OCI-LY7 (cell line): Measurements from ENCODE around the gene SHROOM2. TPM values are rescaled to one million over a fixed set of nuclear protein-coding genes. Genes with fewer than 3 reads are reported as not detected.

Experiments
- BruUV-seq: library from RNA; stranded (reverse); fragments of 400-500 nt; replicated peaks from 2 replicates; lab custom pipeline; 2021; lab: Mats Ljungman, UMichigan
- CTCF ChIA-PET: fragments of 300-600 bp; sonication (Branson Sonifier 250); formaldehyde crosslinking; loops from one replicate; lab custom pipeline; 2022; ENCODE audit warnings: antibody characterized with exemption; ENCODE audit not compliant: unreplicated experiment; lab: Charles Lee
- POLR2A ChIA-PET: fragments of 300-600 bp; sonication (Branson Sonifier 250); formaldehyde crosslinking; loops from one replicate; lab custom pipeline; 2022; ENCODE audit warnings: antibody characterized with exemption; lab: Charles Lee
- DNase-seq: peaks from one replicate; pipeline ENCODE4 v3.0.0-alpha.2; 2015; ENCODE audit warnings: low spot score
- H2AFZ ChIP-seq: fragments of 200-600 bp; sonication (generic), shearing (Covaris generic); 2 replicates; pipeline ENCODE4 v1.6.1; 2014; ENCODE audit warnings: mild to moderate bottlenecking, antibody characterized with exemption, low read length, moderate library complexity
- H3K27ac ChIP-seq: fragments of 200-600 bp; sonication (generic); 2 replicates; pipeline ENCODE4 v1.5.1; 2014; ENCODE audit warnings: mixed run types, low read depth, mild to moderate bottlenecking, moderate library complexity, low read length, inconsistent platforms; ENCODE audit not compliant: poor library complexity, severe bottlenecking
- H3K36me3 ChIP-seq: fragments of 200-600 bp; sonication (generic); 2 replicates; pipeline ENCODE4 v1.6.1; 2014; ENCODE audit warnings: mild to moderate bottlenecking, antibody characterized with exemption, low read length, moderate library complexity, mixed read lengths; ENCODE audit not compliant: insufficient read depth
- H3K4me1 ChIP-seq: fragments of 200-600 bp; sonication (generic); 2 replicates; pipeline ENCODE4 v1.5.1; 2014; ENCODE audit warnings: mild to moderate bottlenecking, low read length; ENCODE audit not compliant: insufficient read depth, poor library complexity, severe bottlenecking
- H3K4me2 ChIP-seq: fragments of 200-600 bp; sonication (generic); 2 replicates; pipeline ENCODE4 v1.6.1; 2014; ENCODE audit warnings: mild to moderate bottlenecking, low read length
- H3K4me3 ChIP-seq: fragments of 200-600 bp; sonication (generic); 2 replicates; pipeline ENCODE4 v1.5.1; 2014; ENCODE audit warnings: mild to moderate bottlenecking, low read depth, low read length; ENCODE audit not compliant: poor library complexity, severe bottlenecking
- H3K79me2 ChIP-seq: fragments of 200-600 bp; sonication (generic); 2 replicates; pipeline ENCODE4 v1.6.1; 2016; ENCODE audit warnings: low read depth, mild to moderate bottlenecking, low read length, moderate library complexity, mixed read lengths; ENCODE audit not compliant: insufficient read depth
- H3K9me2 ChIP-seq: fragments of 200-600 bp; sonication (generic); 2 replicates; pipeline ENCODE4 v1.6.1; 2016; ENCODE audit warnings: mild to moderate bottlenecking, low read length, mixed read lengths; ENCODE audit not compliant: insufficient read depth
- H3K9me3 ChIP-seq: fragments of 200-600 bp; sonication (generic); 2 replicates; pipeline ENCODE4 v1.6.1; 2014; ENCODE audit warnings: mild to moderate bottlenecking, mixed run types, low read length, mixed read lengths
- H4K20me1 ChIP-seq: fragments of 200-600 bp; sonication (generic); 2 replicates; pipeline ENCODE4 v1.6.1; 2014; ENCODE audit warnings: mild to moderate bottlenecking, antibody characterized with exemption, low read length, moderate library complexity, mixed read lengths; ENCODE audit not compliant: insufficient read depth
- EZH2phosphoT487 ChIP-seq: fragments of 200-600 bp; sonication (generic); IDR thresholded peaks from 2 replicates; pipeline ENCODE4 v1.6.1; 2018; ENCODE audit warnings: low read depth, borderline replicate concordance, mild to moderate bottlenecking, mixed run types, antibody characterized with exemption, low read length, moderate library complexity, mixed read lengths
- intact Hi-C: fragments of 100-400 bp; cut with micrococcal nuclease; formaldehyde crosslinking; loops from one replicate; pipeline ENCODE4 v1.10.0; 2022; ENCODE audit not compliant: unreplicated experiment
- total RNA-seq, 2 experiments: library from RNA; depleted of rRNA in 1 of 2; stranded (reverse); fragments of >200 nt in 1 of 2; shearing (Covaris generic) in 1 of 2; gene quantifications; 2 replicates each; pipeline ENCODE4 v1.2.3, GENCODE V29; 2014 to 2022
- TF ChIP-seq, protein P1 (sequence below): fragments of 200-600 bp; sonication (generic); conservative IDR thresholded peaks from 2 replicates; pipeline ENCODE4 v1.5.1; 2014; ENCODE audit warnings: mild to moderate bottlenecking, antibody characterized with exemption, low read length, moderate library complexity, mixed read lengths

The SHROOM2 gene
- total RNA-seq, 2 experiments from 2014 or later = not detected

DNA sequence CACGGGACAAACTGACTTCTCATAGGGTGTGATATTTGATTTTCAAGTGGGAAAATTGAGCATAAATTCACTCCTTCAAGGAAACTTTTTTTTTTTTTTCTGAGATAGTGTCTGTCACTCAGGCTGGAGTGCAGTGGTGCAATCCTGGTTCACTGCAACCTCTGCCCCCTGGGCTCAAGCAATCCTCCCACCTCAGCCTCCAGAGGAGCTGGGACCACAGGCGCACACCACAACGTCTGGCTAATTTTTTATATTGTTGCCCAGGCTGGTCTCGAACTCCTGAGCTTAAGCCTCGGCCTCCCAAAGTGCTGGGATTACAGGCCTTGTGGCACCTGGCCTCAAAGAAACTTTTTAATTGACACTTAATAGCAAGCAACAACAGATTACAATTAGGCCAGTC is 194.7 kb downstream of the SHROOM2 start:
- no peaks in the 10 kb centered on the region for H3K9me3 ChIP-seq
- no peaks in the 10 kb centered on the region for H4K20me1 ChIP-seq
- CTCF ChIA-PET = no interaction called here
- no peak for DNase-seq
- intact Hi-C loops = no loop called here
- peak overlapping the region; percentile 29; the same call in 1 of the 2 replicates for H3K4me2 ChIP-seq
- no peak overlapping the region for H3K4me3 ChIP-seq
- H3K36me3 ChIP-seq = no peaks in the 10 kb centered on the region
- H3K9me2 ChIP-seq = no peaks in the 10 kb centered on the region
- POLR2A ChIA-PET = interaction anchor here (0.7 kb wide), 1 partner anchor 351 kb away, joined by 3 read pairs; no protein-coding TSS in a partner anchor
- no peak overlapping the region for H3K27ac ChIP-seq
- no peaks in the 10 kb centered on the region for H3K79me2 ChIP-seq
- no TSS peak for BruUV-seq
- peaks cover 11% of the 10 kb centered on the region for H3K4me1 ChIP-seq
- no peak for TF ChIP-seq EZH2phosphoT487
- TF ChIP-seq, protein P1, sequence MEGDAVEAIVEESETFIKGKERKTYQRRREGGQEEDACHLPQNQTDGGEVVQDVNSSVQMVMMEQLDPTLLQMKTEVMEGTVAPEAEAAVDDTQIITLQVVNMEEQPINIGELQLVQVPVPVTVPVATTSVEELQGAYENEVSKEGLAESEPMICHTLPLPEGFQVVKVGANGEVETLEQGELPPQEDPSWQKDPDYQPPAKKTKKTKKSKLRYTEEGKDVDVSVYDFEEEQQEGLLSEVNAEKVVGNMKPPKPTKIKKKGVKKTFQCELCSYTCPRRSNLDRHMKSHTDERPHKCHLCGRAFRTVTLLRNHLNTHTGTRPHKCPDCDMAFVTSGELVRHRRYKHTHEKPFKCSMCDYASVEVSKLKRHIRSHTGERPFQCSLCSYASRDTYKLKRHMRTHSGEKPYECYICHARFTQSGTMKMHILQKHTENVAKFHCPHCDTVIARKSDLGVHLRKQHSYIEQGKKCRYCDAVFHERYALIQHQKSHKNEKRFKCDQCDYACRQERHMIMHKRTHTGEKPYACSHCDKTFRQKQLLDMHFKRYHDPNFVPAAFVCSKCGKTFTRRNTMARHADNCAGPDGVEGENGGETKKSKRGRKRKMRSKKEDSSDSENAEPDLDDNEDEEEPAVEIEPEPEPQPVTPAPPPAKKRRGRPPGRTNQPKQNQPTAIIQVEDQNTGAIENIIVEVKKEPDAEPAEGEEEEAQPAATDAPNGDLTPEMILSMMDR = no peak
- H2AFZ ChIP-seq = peak overlapping the region; percentile 54; the same call in 1 of the 2 replicates

DNA sequence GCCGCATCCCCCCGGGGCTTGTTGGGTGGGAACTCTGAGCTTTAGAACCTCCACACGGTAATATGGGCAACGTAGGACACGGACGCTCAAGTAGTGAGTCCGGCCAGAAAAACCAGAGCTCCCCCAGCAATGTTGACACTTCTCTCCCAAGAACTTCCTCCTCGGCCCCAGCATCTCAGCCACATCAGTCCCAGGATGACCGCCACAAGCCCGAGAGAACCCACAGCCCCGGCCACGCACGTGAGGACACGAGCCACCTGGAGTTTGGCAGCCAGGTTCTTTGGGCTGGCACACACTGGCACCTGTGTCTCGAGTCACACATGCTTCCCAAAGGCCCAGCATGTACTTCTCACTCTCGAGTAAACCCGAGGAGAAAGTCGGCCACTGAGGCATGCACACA is 197.2 kb downstream of the SHROOM2 start:
- H3K9me3 ChIP-seq = no peaks in the 10 kb centered on the region
- BruUV-seq = no TSS peak
- H3K79me2 ChIP-seq = no peaks in the 10 kb centered on the region
- ChIA-PET POLR2A (no interaction called here), CTCF (no interaction called here)
- no peaks in the 10 kb centered on the region for H3K36me3 ChIP-seq
- H4K20me1 ChIP-seq = no peaks in the 10 kb centered on the region
- peaks cover 11% of the 10 kb centered on the region for H3K4me1 ChIP-seq
- H3K27ac ChIP-seq = no peak overlapping the region
- H3K9me2 ChIP-seq = no peaks in the 10 kb centered on the region
- TF ChIP-seq EZH2phosphoT487 = no peak
- TF ChIP-seq, protein P1 = no peak
- H3K4me2 ChIP-seq = no peak overlapping the region
- H2AFZ ChIP-seq = no peak overlapping the region
- no peak overlapping the region for H3K4me3 ChIP-seq
- DNase-seq = no peak
- intact Hi-C loops = no loop called here

DNA sequence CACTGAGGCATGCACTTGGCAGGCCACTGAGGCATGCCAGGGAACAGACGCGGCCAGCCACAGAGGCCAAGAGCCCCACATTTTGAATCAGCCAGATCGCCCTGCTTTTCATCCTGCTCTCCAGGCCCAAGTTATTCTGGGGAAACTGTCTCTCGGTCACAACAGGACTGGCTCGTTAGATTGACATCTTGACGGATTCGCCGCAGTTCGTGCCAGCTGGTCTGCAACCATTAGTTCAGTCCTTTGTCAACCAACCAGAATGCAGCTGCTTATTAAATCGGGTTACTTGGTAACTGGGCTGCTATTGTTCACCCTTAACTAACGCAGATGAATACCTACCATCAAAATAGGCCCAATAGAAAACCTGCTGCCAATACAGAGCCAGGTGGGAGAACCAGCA is 197.6 kb downstream of the SHROOM2 start:
- no peaks in the 10 kb centered on the region for H3K9me3 ChIP-seq
- no TSS peak for BruUV-seq
- H3K27ac ChIP-seq = no peak overlapping the region
- H3K79me2 ChIP-seq = no peaks in the 10 kb centered on the region
- DNase-seq = no peak
- H2AFZ ChIP-seq = no peak overlapping the region
- POLR2A ChIA-PET = no interaction called here
- H3K9me2 ChIP-seq = no peaks in the 10 kb centered on the region
- no peak overlapping the region for H3K4me3 ChIP-seq
- H3K4me1 ChIP-seq = peaks cover 11% of the 10 kb centered on the region
- no peak overlapping the region for H3K4me2 ChIP-seq
- CTCF ChIA-PET = no interaction called here
- intact Hi-C loops = no loop called here
- TF ChIP-seq EZH2phosphoT487 = no peak
- TF ChIP-seq, protein P1 = no peak
- H4K20me1 ChIP-seq = no peaks in the 10 kb centered on the region
- H3K36me3 ChIP-seq = no peaks in the 10 kb centered on the region
